NCI-H1048 (cell line): ENCODE data around the gene GBX2.

ENCODE experiments used
- DNase-seq: peaks from one replicate; lab custom pipeline; 2025; lab: John Stamatoyannopoulos, UW

GBX2 gene

DNA sequence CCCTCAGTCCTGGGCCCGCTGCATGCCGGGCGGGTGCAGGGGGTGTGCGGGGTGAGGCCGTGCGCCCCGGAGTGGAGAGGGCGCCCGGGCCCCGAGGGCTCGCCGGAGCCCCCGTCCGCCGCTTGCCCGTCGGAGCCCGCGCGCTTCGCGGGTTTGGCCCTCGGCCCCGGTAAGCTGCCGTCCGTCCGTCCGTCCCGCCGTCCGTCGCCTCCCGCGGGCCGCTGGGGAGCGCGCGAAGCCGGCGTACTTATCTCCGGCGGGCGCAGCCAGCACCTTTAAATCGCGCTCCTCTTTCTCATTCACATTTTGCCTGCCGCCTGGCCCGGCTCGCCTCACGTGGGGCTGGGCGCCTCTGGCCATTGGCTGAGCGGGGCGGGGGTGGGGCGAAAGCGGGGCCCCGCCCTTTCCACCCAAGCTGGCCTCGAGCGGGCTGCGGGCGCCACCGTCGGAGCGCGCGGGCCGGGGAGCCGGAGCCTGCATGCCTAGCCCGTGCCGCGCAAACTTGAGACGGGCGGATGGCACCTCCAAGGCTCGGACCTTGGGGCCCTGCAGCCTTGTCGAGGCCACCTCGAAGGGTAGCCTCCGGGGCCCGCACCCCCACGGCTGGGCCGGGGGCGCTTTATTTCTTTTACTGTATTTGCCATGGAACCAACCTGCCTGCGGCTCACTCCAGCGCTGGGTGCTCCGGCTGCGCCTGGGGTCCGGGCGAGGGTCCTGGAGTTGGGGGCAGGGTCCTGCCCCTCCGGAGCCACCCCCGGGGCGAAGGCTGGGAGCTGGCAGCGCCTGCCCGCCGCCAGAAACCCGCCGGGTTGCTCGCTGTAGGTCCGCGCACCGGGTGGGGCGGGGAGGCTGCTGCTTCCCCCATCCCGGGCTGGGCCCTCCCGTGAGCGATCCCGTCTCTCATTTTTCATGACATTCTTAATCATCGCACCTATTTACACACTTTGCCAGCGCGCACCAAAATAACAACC, at the start of gene GBX2:
Gene GBX2, minus strand, starts transcription at position 277 of the 971 bp plus-strand sequence. CDS start 415 bp downstream, outside the sequence.
- DNase-seq, result peak; percentile 76

GRCh38 chr2:236217926-236218325, 49.7 kb upstream of the GBX2 start:
- no peak for DNase-seq

DNA sequence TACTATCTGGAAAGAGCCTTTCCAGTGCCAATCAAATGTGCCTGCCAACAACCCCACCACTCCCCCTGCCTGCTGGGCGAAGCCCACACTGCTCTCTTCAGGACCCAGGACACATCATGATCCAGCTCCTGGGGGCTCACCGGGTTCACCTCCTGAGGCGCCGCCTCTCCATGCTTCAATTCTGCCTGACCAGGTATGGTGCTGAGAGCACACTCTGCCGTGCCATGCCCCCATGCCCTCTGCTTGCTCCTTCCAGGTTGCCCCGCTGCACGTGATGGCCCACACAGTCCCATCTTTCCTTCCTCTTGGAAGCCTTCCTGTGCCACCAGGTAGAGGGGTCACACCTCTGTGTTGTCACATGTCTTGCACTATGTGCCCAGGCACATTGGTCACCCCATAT, 48.5 kb upstream of the GBX2 start:
- DNase-seq, result no peak

DNA sequence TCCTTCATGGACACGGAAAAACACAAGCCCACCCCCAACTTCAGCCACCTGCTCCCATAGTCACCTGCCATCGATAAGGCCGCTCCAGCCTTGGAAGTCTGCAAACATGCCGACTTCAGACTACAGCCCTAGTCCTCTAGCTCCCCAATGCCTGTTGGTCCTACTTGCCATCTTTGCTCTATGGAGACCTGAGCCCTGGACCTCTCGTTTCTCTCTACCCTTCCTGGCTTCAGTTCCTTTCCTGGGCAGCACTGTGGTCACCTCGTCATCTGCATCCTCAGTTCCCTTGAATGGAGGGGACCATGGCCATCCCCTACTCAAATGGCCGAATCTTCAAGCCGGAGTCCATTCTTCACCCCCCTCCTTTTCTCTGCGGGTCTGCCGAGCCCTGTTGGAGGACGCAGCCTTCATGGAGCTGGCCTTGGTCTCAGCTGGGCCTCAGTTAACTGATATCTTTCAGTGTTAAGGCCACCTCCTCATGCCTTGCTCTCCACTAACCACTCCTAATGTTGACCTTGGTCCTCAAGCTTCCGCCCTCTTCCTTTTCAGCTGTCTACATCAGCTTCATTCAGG, 47.7 kb upstream of the GBX2 start:
- DNase-seq, result no peak

DNA sequence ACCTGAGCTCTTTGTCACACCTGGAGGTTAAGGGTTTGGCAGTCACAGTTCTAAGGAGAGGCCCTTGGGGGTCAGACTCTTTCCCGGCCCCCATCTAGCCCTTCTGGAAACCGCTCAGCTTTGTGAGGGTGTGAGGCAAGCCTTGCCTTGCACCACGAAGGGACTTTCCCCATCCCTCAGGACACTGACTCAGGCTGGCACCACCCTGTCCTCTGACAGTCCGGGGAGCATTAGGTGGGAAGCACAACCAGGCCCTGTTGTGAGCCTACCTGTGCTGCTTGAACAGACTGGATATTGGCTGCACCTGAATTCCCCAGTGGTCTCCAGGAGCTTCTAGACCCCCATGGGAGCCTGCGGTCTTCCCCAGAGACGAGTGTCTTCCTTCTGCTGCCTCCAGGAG, 47.0 kb upstream of the GBX2 start:
- DNase-seq, result no peak

DNA sequence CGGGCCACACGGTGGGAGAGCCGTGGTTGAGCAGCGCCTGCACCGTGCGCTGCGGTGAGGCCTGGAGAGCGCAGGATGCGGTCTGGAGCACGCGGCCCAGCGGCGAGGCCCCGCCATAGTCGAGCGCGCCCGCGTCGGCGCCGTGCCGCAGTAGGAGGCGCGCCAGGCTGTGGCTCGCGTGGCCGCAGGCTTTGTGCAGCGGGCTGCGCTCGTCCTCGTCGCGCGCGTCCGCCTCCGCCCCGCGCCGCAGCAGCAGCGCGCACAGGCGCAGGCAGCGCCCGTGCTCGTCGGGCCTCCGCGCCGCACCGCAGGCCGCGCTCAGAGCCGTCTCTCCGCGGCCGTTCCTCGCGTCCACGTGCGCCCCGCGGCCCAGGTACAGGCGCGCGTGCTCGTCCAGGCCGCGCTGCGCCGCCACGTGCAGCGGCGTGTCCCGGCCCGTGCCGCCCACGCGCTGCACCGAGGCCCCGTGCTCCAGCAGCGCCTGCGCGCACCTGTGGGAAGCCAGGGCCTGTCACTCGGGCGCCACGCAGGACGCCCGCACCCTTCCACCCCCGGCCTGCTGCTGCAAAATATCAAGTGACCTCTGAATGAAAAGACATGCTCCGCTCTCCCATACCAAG, 46.3 kb upstream of the GBX2 start:
- DNase-seq, result no peak

DNA sequence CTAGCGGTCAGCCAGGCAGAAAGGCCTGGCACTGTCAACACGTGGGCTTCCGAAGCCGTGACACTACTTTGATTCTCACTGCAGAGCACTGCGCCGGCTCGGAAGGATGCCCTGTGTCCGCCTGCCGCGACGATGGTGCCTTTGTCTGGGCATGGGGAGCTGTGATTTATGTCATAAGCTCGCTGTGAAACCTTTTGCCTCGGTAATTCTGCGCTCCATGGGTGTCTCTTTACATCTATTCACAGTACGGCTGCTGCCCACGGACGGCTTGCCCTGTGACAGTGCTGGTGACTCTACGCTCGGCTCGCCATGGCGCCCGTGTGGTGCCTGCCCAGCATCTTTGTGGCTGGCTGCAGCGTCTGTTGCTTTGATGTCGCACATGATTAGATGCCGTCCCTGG, 43.1 kb upstream of the GBX2 start:
- no peak for DNase-seq

GRCh38 chr2:236210536-236210935, 42.4 kb upstream of the GBX2 start:
- no peak for DNase-seq

DNA sequence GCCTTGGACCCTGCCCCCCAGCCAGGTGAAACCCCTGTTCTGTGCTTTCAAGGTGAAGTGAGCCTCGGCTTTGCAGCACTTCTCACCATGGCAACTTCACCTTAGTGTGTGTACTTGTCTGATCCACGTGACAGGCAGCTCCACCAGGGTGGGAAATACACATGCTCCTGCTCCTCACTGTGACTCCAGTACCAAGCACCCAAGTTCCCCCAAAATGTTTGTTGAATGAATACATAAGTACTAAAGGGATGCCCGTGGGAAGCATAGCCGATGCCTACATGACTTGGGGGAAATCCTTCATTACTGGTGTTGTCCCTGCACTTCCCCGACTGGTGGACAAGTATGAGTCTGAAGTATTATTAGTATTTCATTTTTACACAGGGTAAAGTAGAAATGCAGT, 41.8 kb upstream of the GBX2 start:
- no peak for DNase-seq

DNA sequence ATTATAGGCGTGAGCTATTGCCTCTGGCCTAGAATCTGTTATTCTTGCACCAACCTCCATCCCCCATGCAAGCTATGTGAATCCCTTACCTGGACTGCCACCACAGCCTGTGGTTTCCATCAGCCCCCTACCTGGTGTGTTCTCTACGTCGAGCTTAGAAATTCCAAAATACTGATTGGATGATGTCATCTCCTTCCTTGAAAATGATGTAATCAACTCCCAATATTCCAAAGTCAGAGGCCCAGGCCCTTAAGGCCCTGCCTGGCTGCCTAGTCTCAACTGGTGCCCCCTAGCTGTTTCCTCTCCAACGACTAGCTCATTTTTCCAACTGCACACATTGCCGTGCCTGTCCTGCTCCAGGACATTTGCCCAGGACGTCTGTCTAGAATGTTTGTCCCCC, 41.3 kb upstream of the GBX2 start:
- DNase-seq, result no peak

DNA sequence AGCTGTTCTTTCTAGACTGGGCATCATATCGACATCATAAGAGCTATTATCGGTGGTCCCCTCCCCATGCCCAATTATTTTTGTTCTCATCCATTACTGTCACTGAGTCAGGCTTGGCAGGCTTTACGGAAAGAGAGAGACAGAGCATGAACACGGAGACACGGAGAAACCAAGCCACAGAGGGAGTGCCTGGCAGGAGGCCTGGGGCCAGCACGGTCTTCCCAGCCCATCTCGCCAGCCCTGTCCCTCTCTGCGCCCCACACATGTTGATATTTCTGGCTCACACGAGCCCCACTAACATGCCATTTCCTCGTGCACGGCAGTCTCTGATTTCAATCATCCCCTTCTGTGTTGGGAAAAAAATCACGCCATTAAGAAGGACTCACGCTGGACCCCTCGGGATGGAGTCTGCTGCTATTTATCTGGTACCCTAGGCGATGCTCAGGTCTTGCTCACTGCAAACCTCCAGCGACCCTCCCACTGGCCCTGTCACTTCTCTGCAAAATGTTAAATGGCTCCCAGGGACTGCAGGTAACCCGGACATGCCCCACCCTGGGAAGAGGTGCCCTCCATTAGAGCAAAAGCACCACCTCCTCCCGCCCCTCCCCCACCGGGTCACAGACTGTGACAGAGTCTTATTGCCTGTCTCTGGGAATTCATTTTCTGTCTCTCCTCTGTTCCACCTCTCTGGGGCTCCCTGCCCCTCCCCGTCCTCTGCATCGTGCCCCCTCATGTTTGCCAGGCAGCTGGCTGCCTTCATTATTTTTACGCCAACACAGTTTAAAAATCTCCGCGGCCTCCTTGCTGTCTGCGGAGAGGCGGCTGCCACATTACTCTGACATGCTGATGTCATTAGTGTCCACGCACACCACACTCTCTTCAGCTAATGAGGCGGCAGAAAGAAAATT, 40.1 kb upstream of the GBX2 start:
- no peak for DNase-seq

DNA sequence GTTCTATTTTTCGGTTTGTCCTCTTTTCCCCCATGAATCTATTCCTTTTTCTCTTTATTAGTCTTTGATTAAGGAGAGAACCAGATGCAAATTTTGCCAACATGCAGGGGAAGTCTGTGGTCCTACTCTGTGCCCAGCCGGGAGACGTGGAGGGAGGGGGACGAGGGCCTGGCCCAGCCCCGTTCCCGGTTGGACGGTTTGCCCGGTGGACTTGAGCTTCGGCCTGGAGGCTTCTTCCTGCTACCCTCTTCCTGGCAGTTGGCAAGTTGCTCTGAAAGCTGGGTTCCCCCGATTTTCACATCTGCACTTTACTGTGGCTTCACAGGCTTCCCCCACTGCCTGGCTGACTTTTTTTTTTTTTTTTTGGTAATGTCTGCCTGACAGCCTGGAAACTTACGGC, 39.3 kb upstream of the GBX2 start:
- no peak for DNase-seq

GRCh38 chr2:236205867-236206645, 37.9 kb upstream of the GBX2 start:
- no peak for DNase-seq

DNA sequence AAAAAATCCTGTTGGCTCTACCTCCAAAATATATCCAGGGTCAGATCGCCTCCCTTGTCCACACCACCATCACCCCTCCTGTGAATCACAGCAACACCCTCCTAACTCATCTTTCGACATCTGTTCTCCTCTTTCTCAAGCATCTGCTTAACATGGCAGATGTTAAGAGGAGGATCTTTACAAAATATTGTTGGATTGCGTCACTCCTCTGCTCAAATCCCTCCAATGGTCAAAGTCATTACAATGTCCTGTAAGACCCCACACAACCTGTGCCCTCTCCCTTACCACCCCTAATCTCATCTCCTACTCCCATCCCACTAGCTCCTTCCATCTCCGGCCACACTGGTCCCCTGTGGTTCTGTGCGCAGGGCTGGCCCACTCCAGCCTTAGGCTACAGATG, 36.8 kb upstream of the GBX2 start:
- DNase-seq, result no peak

DNA sequence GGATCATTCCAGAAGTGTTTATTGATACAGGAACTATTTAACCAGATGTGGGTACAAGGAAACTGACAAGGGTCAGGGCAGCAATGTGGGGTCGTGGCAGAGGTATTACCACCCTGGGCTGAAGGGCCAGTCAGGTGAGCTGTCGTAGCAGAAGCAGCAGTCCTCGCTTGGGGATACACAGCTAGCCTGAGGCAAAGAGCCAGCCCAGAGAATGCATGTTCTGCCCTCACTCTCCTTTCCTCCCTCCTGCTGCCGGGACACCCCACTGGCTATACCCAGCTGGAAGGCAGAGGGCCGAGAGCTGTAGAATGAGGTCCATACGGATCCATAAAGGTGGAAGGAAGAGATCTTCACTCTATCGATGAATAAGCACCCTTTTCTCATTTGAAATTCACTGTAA, 32.2 kb upstream of the GBX2 start:
- DNase-seq, result no peak

DNA sequence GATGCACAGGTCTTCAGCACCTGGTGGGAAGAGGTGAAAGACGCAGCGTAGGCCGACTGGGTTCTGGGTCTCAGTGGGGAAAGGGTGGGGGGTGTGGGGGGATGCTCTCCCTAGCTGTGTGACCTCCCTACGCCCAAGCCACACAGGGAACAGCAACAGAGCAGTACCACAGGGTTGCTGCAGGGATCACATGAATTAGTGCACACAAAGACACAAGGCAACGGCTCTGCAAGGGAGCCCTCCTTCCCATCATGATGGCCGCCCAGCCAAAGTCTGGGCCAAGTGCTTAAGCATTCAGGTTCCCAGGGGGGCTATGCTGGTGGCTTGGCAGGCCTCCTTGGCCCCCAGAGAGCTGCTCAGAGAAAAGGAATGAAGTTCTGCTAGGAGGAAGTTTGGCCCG, 28.2 kb upstream of the GBX2 start:
- no peak for DNase-seq

- DNase-seq, result no peak
These were observed 27.5 kb upstream of the GBX2 start for GRCh38 chr2:236195726-236196125.

DNA sequence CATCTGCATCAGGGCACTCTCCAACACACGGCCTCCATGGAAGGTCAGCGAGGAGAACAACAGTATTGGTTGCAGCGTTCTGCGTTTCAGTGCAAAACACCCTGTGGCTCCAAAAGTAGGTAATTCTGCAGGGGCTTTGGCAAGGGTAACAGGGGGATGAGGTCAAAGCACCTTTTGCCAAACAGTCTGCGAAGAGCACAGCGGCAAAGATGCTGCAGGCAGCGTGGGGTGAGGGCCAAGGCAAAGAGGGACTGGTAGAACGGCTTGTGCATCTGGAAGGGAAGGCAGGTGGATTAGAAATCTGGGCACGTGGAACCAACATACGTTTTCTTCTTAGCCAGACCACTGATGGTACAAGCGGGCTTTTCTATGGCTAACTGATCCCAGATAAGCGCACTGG, 26.6 kb upstream of the GBX2 start:
- DNase-seq, result no peak

GRCh38 chr2:236193026-236193425, 24.8 kb upstream of the GBX2 start:
- no peak for DNase-seq

DNA sequence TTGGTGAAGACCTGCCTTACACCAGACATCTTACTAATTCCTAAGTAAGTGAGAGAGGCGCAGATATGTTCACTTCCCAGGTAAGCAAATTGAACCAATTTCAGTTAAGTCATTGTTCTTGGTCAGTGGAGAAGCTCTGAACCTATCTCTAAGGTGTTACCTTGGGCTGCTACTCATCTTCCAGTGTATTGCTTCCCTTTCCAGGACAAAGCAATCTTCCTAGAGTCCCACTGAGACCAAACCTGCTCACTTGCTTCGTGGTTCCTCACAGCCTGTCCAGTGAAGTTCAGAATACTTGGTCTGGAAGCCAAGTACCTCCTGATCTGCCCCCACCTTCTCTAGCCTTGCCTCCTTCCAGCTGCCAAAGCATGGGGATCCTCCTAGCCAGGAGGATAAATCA, 22.5 kb upstream of the GBX2 start:
- no peak for DNase-seq

DNA sequence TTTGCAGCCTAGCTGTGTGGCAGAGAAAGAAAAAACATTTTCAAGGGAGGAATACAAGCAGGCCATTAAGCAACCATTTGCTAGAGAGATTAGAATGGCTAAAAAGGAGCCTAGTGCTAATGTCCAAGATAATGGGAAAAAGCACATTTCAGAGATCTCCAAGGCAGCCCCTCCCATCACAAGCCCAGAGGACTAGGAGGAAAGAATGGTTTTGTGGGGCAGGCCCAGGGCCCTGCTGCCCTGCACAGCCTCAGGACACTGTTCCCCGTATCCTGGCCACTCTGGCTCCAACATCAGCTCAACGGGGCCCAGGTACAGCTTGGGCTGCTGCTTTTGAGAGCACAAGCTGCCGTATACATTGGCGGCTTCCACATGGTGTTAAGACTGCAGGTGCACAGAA, 16.5 kb upstream of the GBX2 start:
- DNase-seq, result no peak
